Ishikawa (cell line): ENCODE data around the gene BICC1.

Experiments
- CEBPB ChIP-seq: IDR thresholded peaks from 2 replicates; pipeline ENCODE4 v1.6.1; 2012
- CREB1 ChIP-seq: IDR thresholded peaks from 2 replicates; pipeline ENCODE4 v1.6.1; 2012; ENCODE audit warnings: low read depth
- EGR1 ChIP-seq: IDR thresholded peaks from 2 replicates; pipeline ENCODE4 v1.6.1; 2012
- EP300 ChIP-seq: IDR thresholded peaks from 2 replicates; pipeline ENCODE4 v1.6.1; 2012; ENCODE audit warnings: borderline replicate concordance
- FOXM1 ChIP-seq: IDR thresholded peaks from 2 replicates; pipeline ENCODE4 v1.6.1; 2012; ENCODE audit warnings: low read depth, borderline replicate concordance
- NFIC ChIP-seq: IDR thresholded peaks from 2 replicates; pipeline ENCODE4 v1.6.1; 2012
- RAD21 ChIP-seq: IDR thresholded peaks from 2 replicates; pipeline ENCODE4 v1.6.1; 2012; ENCODE audit warnings: low read depth
- TAF1 ChIP-seq: IDR thresholded peaks from 2 replicates; pipeline ENCODE4 v1.6.1; 2012; ENCODE audit warnings: low read depth, mild to moderate bottlenecking
- TEAD4 ChIP-seq: IDR thresholded peaks from 2 replicates; pipeline ENCODE4 v1.6.1; 2012
- USF1 ChIP-seq: IDR thresholded peaks from 2 replicates; pipeline ENCODE4 v1.6.1; 2012
- YY1 ChIP-seq: IDR thresholded peaks from 2 replicates; pipeline ENCODE4 v1.6.1; 2012; ENCODE audit warnings: low read depth
- ZBTB7A ChIP-seq: IDR thresholded peaks from 2 replicates; pipeline ENCODE4 v1.6.1; 2012; ENCODE audit warnings: low read depth
- TF ChIP-seq, protein P1 (sequence below): IDR thresholded peaks from 2 replicates; pipeline ENCODE4 v1.6.1; 2012
- TF ChIP-seq, protein P2 (sequence below): IDR thresholded peaks from 2 replicates; pipeline ENCODE4 v1.6.1; 2012; ENCODE audit warnings: low read depth, mild to moderate bottlenecking

- no peak for TF ChIP-seq TAF1
- TF ChIP-seq EGR1, result no peak
- no peak for TF ChIP-seq TEAD4
- no peak for TF ChIP-seq YY1
- TF ChIP-seq USF1, result no peak
- TF ChIP-seq, protein P1, sequence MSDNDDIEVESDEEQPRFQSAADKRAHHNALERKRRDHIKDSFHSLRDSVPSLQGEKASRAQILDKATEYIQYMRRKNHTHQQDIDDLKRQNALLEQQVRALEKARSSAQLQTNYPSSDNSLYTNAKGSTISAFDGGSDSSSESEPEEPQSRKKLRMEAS, result no peak
- TF ChIP-seq, protein P2, sequence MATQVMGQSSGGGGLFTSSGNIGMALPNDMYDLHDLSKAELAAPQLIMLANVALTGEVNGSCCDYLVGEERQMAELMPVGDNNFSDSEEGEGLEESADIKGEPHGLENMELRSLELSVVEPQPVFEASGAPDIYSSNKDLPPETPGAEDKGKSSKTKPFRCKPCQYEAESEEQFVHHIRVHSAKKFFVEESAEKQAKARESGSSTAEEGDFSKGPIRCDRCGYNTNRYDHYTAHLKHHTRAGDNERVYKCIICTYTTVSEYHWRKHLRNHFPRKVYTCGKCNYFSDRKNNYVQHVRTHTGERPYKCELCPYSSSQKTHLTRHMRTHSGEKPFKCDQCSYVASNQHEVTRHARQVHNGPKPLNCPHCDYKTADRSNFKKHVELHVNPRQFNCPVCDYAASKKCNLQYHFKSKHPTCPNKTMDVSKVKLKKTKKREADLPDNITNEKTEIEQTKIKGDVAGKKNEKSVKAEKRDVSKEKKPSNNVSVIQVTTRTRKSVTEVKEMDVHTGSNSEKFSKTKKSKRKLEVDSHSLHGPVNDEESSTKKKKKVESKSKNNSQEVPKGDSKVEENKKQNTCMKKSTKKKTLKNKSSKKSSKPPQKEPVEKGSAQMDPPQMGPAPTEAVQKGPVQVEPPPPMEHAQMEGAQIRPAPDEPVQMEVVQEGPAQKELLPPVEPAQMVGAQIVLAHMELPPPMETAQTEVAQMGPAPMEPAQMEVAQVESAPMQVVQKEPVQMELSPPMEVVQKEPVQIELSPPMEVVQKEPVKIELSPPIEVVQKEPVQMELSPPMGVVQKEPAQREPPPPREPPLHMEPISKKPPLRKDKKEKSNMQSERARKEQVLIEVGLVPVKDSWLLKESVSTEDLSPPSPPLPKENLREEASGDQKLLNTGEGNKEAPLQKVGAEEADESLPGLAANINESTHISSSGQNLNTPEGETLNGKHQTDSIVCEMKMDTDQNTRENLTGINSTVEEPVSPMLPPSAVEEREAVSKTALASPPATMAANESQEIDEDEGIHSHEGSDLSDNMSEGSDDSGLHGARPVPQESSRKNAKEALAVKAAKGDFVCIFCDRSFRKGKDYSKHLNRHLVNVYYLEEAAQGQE, result no peak
- TF ChIP-seq CREB1, result no peak
- no peak for TF ChIP-seq EP300
- TF ChIP-seq RAD21, result no peak
- TF ChIP-seq NFIC, result no peak
- TF ChIP-seq ZBTB7A, result no peak
- TF ChIP-seq FOXM1, result no peak
- no peak for TF ChIP-seq CEBPB
Measured at GRCh38 chr10:58706836-58707235, 194.2 kb downstream of the BICC1 start.
